ENCODE results near the gene RGS12. TPM values are rescaled to one million over a fixed set of nuclear protein-coding genes. Genes with fewer than 3 reads are reported as not detected.

RGS12 gene
- 36.4 TPM for polyA plus RNA-seq
- long read RNA-seq, donor 1: 0 reads
- long read RNA-seq, donor 2: 0 reads
- long read RNA-seq, donor 3: 0 reads
- long read RNA-seq, donor 4: 0 reads
- long read RNA-seq, donor 5: 0 reads
- long read RNA-seq, donor 6: 0 reads
- long read RNA-seq, donor 7: 0 reads
- long read RNA-seq, donor 8, partial matches to known transcripts: 0 of 1 reads
- long read RNA-seq, donor 8, other reads (novel, unspliced or antisense): 0 of 1 reads
- long read RNA-seq, donor 9, partial matches to known transcripts: 6 of 7 reads
- long read RNA-seq, donor 9, other reads (novel, unspliced or antisense): 0 of 7 reads
- long read RNA-seq, donor 10: 0 reads
- long read RNA-seq, donor 11, partial matches to known transcripts: 0 of 1 reads
- long read RNA-seq, donor 11, other reads (novel, unspliced or antisense): 0 of 1 reads

DNA sequence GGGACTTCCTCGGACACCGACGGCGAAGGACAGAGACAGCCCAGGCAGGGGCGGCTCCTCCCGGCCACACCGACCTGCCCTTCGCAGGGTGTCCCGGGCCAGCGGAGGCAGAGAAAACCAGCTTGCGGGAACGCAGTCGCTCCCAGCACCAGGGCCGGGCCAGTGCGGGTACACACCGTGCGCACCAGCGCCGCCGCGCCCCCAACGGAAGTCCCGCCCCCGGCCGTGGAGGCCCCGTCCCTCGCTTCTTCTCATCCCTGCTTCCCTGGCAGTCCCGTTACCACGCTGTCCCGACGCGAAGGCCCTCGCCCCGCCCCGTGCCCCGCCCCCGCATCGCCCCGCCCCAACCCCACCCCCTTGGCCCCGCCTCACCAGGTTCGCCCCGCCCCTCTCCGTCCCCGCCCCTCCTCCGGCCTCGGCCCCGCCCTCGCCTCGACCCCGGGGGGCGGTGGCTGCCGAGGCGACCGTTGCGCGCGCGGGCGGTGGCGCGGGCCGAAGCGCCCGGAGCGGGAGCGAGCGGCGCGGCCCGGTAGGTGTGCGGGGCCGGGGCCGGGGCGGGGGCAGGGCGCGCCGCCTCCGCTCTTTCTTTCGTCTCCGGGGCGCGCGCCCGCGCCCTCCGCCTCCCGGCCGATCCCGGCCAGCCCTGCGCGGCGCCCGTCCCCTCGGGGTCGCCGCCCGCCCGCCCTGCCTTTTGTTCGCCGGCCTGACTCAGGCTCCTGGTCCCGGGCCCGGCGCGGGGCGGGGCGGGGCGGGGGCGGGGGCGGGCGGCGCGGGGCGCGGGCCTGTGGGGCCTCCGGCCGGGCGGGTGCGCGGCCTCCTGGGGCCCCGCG is at the start of gene RGS12:
TSS of gene RGS12 (plus strand) at position 451 of the 830 bp plus-strand sequence. CDS start 23,150 bp downstream, outside the sequence.
- Histone ChIP-seq H3K4me3 (ENCODE audit: low read length) (peak within 1 kb of the TSS; percentile 90), H3K36me3 (ENCODE audit: control insufficient read depth, insufficient read depth, low read length) (no peaks in the 10 kb centered on the region), H3K27ac (ENCODE audit: low read length) (peak within 1 kb of the TSS; percentile 88), H3K9me3 (ENCODE audit: control insufficient read depth, low read depth, low read length) (no peaks in the 10 kb centered on the region), H3K27me3 (ENCODE audit: control insufficient read depth, insufficient read depth, low read length) (peaks cover 4% of the 10 kb centered on the region), H3K4me1 (ENCODE audit: control insufficient read depth, insufficient read depth, low read length) (peaks cover 19% of the 10 kb centered on the region)
- WGBS (ENCODE audit: insufficient coverage, low lambda C conversion rate): no CpG with 5 or more reads among the region's 121 CpGs
- DNase-seq: peak; percentile 92 to 95

DNA sequence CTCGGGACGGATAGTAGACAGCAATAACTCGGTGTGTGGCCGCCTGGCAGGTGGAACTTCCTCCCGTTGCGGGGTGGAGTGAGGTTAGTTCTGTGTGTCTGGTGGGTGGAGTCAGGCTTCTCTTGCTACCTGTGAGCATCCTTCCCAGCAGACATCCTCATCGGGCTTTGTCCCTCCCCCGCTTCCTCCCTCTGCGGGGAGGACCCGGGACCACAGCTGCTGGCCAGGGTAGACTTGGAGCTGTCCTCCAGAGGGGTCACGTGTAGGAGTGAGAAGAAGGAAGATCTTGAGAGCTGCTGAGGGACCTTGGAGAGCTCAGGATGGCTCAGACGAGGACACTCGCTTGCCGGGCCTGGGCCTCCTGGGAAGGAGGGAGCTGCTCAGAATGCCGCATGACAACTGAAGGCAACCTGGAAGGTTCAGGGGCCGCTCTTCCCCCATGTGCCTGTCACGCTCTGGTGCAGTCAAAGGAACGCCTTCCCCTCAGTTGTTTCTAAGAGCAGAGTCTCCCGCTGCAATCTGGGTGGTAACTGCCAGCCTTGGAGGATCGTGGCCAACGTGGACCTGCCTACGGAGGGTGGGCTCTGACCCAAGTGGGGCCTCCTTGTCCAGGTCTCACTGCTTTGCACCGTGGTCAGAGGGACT is 49.6 kb upstream of the RGS12 start:
- H3K36me3 ChIP-seq (ENCODE audit: control insufficient read depth, insufficient read depth, low read length): peaks cover 39% of the 10 kb centered on the region
- no CpG with 5 or more reads among the region's 23 CpGs for WGBS (ENCODE audit: insufficient coverage, low lambda C conversion rate)
- H3K4me1 ChIP-seq (ENCODE audit: control insufficient read depth, insufficient read depth, low read length): peaks cover 9% of the 10 kb centered on the region
- H3K4me3 ChIP-seq (ENCODE audit: low read length): no peak overlapping the region
- no peak for DNase-seq
- H3K27me3 ChIP-seq (ENCODE audit: control insufficient read depth, insufficient read depth, low read length): no peaks in the 10 kb centered on the region
- no peaks in the 10 kb centered on the region for H3K9me3 ChIP-seq (ENCODE audit: control insufficient read depth, low read depth, low read length)
- no peak overlapping the region for H3K27ac ChIP-seq (ENCODE audit: low read length)

- Histone ChIP-seq H3K4me3 (ENCODE audit: low read length) (no peak overlapping the region), H3K27me3 (ENCODE audit: control insufficient read depth, insufficient read depth, low read length) (no peaks in the 10 kb centered on the region), H3K36me3 (ENCODE audit: control insufficient read depth, insufficient read depth, low read length) (peaks cover 33% of the 10 kb centered on the region), H3K9me3 (ENCODE audit: control insufficient read depth, low read depth, low read length) (no peaks in the 10 kb centered on the region), H3K27ac (ENCODE audit: low read length) (no peak overlapping the region), H3K4me1 (ENCODE audit: control insufficient read depth, insufficient read depth, low read length) (peaks cover 9% of the 10 kb centered on the region)
- DNase-seq: no peak
- WGBS (ENCODE audit: insufficient coverage, low lambda C conversion rate): no CpG with 5 or more reads among the region's 1 CpG
These were observed 48.8 kb upstream of the RGS12 start for GRCh38 chr4:3244002-3244401.

GRCh38 chr4:3244747-3245146 is 48.1 kb upstream of the RGS12 start:
- WGBS (ENCODE audit: insufficient coverage, low lambda C conversion rate): no CpG with 5 or more reads among the region's 9 CpGs
- no peaks in the 10 kb centered on the region for H3K27me3 ChIP-seq (ENCODE audit: control insufficient read depth, insufficient read depth, low read length)
- DNase-seq: no peak
- H3K9me3 ChIP-seq (ENCODE audit: control insufficient read depth, low read depth, low read length): no peaks in the 10 kb centered on the region
- H3K36me3 ChIP-seq (ENCODE audit: control insufficient read depth, insufficient read depth, low read length): peaks cover 26% of the 10 kb centered on the region
- H3K27ac ChIP-seq (ENCODE audit: low read length): no peak overlapping the region
- no peak overlapping the region for H3K4me3 ChIP-seq (ENCODE audit: low read length)
- H3K4me1 ChIP-seq (ENCODE audit: control insufficient read depth, insufficient read depth, low read length): peaks cover 9% of the 10 kb centered on the region

- no peak for DNase-seq
- Histone ChIP-seq H3K4me1 (ENCODE audit: control insufficient read depth, insufficient read depth, low read length) (peaks cover 9% of the 10 kb centered on the region), H3K9me3 (ENCODE audit: control insufficient read depth, low read depth, low read length) (no peaks in the 10 kb centered on the region), H3K4me3 (ENCODE audit: low read length) (no peak overlapping the region), H3K27me3 (ENCODE audit: control insufficient read depth, insufficient read depth, low read length) (no peaks in the 10 kb centered on the region), H3K36me3 (ENCODE audit: control insufficient read depth, insufficient read depth, low read length) (peaks cover 18% of the 10 kb centered on the region), H3K27ac (ENCODE audit: low read length) (no peak overlapping the region)
- no CpG with 5 or more reads among the region's 6 CpGs for WGBS (ENCODE audit: insufficient coverage, low lambda C conversion rate)
These were observed 47.1 kb upstream of the RGS12 start for GRCh38 chr4:3245676-3246075.

DNA sequence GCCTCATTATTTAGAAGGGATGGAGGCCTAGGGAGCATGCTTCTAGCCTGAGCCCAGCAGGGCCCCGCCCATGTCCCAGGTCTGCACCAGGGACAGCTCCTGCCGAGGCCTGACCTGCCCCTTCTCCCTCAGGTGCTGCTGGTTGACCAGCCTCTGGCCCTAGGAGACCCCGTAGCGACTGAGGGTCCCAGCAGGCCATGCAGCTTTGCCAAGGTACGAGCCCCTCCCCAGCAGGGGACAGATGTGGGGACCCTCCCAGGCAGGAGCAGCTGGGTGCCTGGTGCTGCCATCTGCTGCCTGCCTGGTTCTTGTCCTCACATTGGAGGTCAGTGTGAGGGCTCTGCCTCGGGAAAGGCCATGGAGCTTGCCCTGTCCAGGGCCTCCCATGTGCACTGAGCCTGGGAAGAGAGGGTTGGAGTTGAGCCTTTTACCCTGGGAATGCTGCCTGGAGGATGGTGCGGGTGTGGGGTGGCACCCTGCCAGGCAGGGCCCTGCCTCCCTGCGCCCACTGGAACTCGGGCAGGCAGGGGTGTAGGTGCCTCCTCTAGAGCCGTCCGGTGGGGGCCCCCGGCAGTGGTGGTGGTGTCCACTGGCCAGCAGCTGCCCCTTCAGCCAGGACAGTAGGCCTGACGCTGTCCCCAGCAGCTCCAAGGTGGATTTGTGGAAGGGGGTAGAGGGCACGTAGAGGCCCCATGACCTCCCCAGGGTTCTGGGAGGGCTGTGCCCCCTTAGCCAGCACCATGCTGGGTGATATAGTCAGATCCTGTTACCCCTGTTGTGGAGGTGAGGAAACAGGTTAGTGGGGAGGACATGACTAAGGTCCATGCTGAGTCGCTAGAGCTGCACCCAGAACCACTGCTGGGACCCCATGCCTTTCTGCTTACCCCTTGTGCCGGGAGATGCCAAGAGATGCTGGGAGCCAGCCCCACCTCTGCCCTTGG is 46.1 kb upstream of the RGS12 start:
- no peak overlapping the region for H3K4me3 ChIP-seq (ENCODE audit: low read length)
- H3K27me3 ChIP-seq (ENCODE audit: control insufficient read depth, insufficient read depth, low read length): no peaks in the 10 kb centered on the region
- no peak for DNase-seq
- H3K4me1 ChIP-seq (ENCODE audit: control insufficient read depth, insufficient read depth, low read length): peaks cover 3% of the 10 kb centered on the region
- no peak overlapping the region for H3K27ac ChIP-seq (ENCODE audit: low read length)
- no peaks in the 10 kb centered on the region for H3K9me3 ChIP-seq (ENCODE audit: control insufficient read depth, low read depth, low read length)
- WGBS (ENCODE audit: insufficient coverage, low lambda C conversion rate): no CpG with 5 or more reads among the region's 16 CpGs
- H3K36me3 ChIP-seq (ENCODE audit: control insufficient read depth, insufficient read depth, low read length): peaks cover 7% of the 10 kb centered on the region

DNA sequence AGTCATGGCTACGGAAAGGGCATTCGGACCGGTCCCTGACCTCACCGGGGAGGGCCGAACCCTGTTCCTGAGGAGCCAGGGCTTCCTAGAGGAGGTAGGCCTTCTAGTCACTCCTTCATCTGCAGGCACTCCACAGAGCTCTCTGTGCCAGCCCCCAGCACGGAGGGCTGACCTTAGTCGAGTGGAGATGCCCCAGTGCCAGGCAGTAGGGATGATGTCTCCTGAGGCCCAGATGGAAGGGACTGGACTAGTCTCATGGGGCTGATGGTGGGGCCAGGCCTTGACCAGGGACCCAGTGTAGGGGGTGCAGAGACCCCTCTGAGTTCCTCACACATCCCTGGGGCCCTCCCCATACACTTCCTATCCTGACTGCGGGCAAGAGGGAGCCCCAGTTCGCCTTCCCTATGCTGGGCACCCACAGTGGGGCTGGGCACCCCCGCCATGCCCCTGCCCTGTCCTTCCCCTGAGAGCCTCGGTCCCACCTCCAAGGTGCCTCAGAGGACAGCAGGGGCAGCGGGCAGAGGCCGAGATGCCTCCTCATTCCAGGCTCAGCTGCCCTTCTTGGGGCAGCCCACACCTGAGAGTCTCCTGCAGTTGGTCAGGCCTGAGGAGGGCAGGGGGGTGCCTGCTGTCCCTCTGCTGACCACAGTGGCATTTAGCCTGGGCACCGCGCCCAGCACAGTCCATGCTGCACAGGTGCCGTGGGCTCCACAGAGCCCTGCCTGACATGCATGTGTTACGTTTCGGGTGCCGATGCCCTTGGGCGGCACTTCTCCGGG is 45.2 kb upstream of the RGS12 start:
- Histone ChIP-seq H3K27ac (ENCODE audit: low read length) (no peak overlapping the region), H3K4me1 (ENCODE audit: control insufficient read depth, insufficient read depth, low read length) (peaks cover 3% of the 10 kb centered on the region), H3K27me3 (ENCODE audit: control insufficient read depth, insufficient read depth, low read length) (no peaks in the 10 kb centered on the region), H3K4me3 (ENCODE audit: low read length) (no peak overlapping the region), H3K36me3 (ENCODE audit: control insufficient read depth, insufficient read depth, low read length) (peaks cover 7% of the 10 kb centered on the region), H3K9me3 (ENCODE audit: control insufficient read depth, low read depth, low read length) (no peaks in the 10 kb centered on the region)
- DNase-seq: no peak
- no CpG with 5 or more reads among the region's 21 CpGs for WGBS (ENCODE audit: insufficient coverage, low lambda C conversion rate)

DNA sequence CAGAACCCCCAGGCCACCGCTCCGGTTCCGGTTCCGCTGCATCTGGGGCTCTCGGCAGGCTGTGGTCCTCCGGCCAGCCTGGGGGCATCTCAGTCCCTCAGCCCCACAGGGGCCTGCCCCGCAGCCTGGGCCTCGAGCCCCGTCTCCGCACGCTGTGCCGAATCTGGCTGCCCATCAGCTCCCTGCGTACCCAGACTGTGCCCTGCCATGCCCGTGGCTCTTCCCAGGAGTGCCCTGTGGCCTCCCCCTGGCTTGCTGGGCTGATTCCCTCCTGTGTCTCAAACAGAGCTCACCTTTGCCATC is 44.7 kb upstream of the RGS12 start:
- Histone ChIP-seq H3K9me3 (ENCODE audit: control insufficient read depth, low read depth, low read length) (no peaks in the 10 kb centered on the region), H3K4me1 (ENCODE audit: control insufficient read depth, insufficient read depth, low read length) (peaks cover 3% of the 10 kb centered on the region), H3K27ac (ENCODE audit: low read length) (no peak overlapping the region), H3K27me3 (ENCODE audit: control insufficient read depth, insufficient read depth, low read length) (no peaks in the 10 kb centered on the region), H3K4me3 (ENCODE audit: low read length) (no peak overlapping the region), H3K36me3 (ENCODE audit: control insufficient read depth, insufficient read depth, low read length) (peaks cover 5% of the 10 kb centered on the region)
- DNase-seq: no peak
- WGBS (ENCODE audit: insufficient coverage, low lambda C conversion rate): no CpG with 5 or more reads among the region's 14 CpGs

- H3K27ac ChIP-seq (ENCODE audit: low read length): no peak within 1 kb of the TSS
- DNase-seq: peak; percentile 38 to 39
- no peaks in the 10 kb centered on the region for H3K4me1 ChIP-seq (ENCODE audit: control insufficient read depth, insufficient read depth, low read length)
- 95% methylated on average over 3 of the region's 72 CpGs for WGBS (ENCODE audit: insufficient coverage, low lambda C conversion rate)
- H3K4me3 ChIP-seq (ENCODE audit: low read length): no peak within 1 kb of the TSS
- H3K9me3 ChIP-seq (ENCODE audit: control insufficient read depth, low read depth, low read length): no peaks in the 10 kb centered on the region
- H3K36me3 ChIP-seq (ENCODE audit: control insufficient read depth, insufficient read depth, low read length): peaks cover 4% of the 10 kb centered on the region
- no peaks in the 10 kb centered on the region for H3K27me3 ChIP-seq (ENCODE audit: control insufficient read depth, insufficient read depth, low read length)
These were observed 43.8 kb upstream of the RGS12 start, which contains the start of gene MSANTD1 for GRCh38 chr4:3248811-3249661. MSANTD1 (plus strand) TSS chr4:3249159; CDS start chr4:3249223, 64 bp downstream.
